ENCODE measurements around the gene FAM170B.

DNA sequence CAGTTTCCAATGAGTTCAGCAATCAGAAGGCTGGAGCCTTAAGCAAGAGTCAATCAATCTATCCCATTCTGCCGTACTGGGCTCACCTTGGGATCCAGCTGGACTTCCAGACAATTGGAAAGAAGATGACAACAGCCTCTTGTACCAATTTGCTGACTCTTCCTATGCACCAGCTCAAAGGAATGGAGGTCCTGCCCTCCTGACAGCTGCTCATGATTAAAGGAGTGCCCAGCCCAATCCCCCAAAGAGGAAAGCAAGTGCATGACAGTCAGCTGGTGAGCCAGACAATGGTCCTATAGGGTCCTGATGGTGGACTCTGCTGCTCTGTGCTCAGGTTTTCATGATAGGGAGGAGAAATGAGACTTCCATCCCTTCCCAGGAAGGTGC is 43.6 kb downstream of the FAM170B start:
- TF ChIP-seq POLR2A (IDR thresholded peaks at IDR 0.05), result no peak
- TF ChIP-seq, protein P1, sequence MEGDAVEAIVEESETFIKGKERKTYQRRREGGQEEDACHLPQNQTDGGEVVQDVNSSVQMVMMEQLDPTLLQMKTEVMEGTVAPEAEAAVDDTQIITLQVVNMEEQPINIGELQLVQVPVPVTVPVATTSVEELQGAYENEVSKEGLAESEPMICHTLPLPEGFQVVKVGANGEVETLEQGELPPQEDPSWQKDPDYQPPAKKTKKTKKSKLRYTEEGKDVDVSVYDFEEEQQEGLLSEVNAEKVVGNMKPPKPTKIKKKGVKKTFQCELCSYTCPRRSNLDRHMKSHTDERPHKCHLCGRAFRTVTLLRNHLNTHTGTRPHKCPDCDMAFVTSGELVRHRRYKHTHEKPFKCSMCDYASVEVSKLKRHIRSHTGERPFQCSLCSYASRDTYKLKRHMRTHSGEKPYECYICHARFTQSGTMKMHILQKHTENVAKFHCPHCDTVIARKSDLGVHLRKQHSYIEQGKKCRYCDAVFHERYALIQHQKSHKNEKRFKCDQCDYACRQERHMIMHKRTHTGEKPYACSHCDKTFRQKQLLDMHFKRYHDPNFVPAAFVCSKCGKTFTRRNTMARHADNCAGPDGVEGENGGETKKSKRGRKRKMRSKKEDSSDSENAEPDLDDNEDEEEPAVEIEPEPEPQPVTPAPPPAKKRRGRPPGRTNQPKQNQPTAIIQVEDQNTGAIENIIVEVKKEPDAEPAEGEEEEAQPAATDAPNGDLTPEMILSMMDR (IDR thresholded peaks at IDR 0.05), result no peak

Data from uterus (tissue), 2 donors.